Stimulated activated memory B cell treated with anti-CD40 and anti-IgM and Interleukin-4, amounts not matched to agents 10 μg/mL and 1 μg/mL and 100 μg/mL, for 72 hours (primary cell): ENCODE results near the gene NFATC1.

Source experiments
- ATAC-seq: fragments of 150-1000 bp; cut with Tn5 transposase; 2 replicates; pipeline ENCODE4 v1.10.0; 2021
- H3K27ac Mint-ChIP-seq: one replicate; pipeline ENCODE4 v1.8.0; 2022; ENCODE audit warnings: mild to moderate bottlenecking, mixed read lengths
- H3K27me3 Mint-ChIP-seq: one replicate; pipeline ENCODE4 v1.8.0; 2022; ENCODE audit warnings: mixed read lengths
- H3K36me3 Mint-ChIP-seq: one replicate; pipeline ENCODE4 v1.8.0; 2022; ENCODE audit warnings: mixed read lengths
- H3K4me1 Mint-ChIP-seq: one replicate; pipeline ENCODE4 v1.8.0; 2022; ENCODE audit warnings: mixed read lengths
- H3K4me3 Mint-ChIP-seq: one replicate; pipeline ENCODE4 v1.8.0; 2022; ENCODE audit warnings: mild to moderate bottlenecking, moderate library complexity, mixed read lengths
- H3K9me3 Mint-ChIP-seq: one replicate; pipeline ENCODE4 v1.8.0; 2022; ENCODE audit warnings: mixed read lengths

The NFATC1 gene

DNA sequence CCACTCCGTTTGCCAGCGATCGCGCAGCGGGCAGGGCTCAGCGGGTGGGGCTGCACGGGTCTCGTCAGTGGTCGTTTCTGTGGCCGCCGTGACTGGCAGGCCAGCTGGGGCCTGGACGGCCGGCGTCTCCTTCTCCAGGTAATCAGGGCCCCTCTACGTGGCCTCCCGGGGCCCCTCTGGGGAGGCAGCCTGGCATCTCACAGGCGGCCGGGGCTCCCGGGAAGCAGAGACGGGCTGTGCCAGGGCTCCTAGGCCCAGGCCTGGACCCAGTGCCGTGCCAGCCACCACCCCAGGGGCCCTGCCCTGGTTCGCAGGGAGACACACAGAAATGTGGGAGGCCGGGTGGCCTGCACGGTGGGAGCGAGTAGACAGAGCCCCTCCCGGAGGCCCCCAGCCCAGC lies 59.5 kb downstream of the NFATC1 start:
- Mint-ChIP-seq H3K36me3 (peaks cover 53% of the 10 kb centered on the region), H3K27me3 (no peaks in the 10 kb centered on the region), H3K9me3 (no peaks in the 10 kb centered on the region), H3K27ac (no peak overlapping the region), H3K4me3 (no peak overlapping the region), H3K4me1 (peaks cover 23% of the 10 kb centered on the region)
- ATAC-seq, result no peak

GRCh38 chr18:79456105-79456980 lies 60.6 kb downstream of the NFATC1 start:
- Mint-ChIP-seq H3K27me3 (no peaks in the 10 kb centered on the region), H3K9me3 (no peaks in the 10 kb centered on the region), H3K36me3 (peaks cover 52% of the 10 kb centered on the region), H3K4me3 (no peak overlapping the region), H3K27ac (peak overlapping the region; percentile 35), H3K4me1 (peaks cover 34% of the 10 kb centered on the region)
- ATAC-seq, result no peak

DNA sequence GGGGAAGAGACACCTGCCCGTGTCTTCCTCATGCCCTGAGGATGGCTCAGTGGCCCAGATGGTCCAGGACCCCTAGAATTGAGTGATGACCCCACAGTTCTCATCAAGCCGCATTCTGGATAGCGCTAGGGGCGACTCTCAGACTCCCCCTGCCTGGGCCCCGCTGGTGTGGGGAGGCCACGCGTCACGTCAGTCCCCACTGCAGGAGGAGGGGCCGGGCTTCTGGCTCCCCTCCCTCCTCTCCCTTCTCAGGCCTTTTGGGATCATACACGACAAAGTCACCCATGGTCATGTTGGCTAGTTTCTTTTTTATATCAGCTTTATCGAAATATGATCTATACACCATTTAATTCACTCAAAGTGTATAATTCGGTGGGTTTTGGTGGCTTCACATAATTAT lies 61.5 kb downstream of the NFATC1 start:
- peaks cover 40% of the 10 kb centered on the region for H3K4me1 Mint-ChIP-seq
- ATAC-seq, result no peak
- peaks cover 50% of the 10 kb centered on the region for H3K36me3 Mint-ChIP-seq
- no peaks in the 10 kb centered on the region for H3K27me3 Mint-ChIP-seq
- no peaks in the 10 kb centered on the region for H3K9me3 Mint-ChIP-seq
- no peak overlapping the region for H3K4me3 Mint-ChIP-seq
- peak overlapping the region; percentile 35 for H3K27ac Mint-ChIP-seq

DNA sequence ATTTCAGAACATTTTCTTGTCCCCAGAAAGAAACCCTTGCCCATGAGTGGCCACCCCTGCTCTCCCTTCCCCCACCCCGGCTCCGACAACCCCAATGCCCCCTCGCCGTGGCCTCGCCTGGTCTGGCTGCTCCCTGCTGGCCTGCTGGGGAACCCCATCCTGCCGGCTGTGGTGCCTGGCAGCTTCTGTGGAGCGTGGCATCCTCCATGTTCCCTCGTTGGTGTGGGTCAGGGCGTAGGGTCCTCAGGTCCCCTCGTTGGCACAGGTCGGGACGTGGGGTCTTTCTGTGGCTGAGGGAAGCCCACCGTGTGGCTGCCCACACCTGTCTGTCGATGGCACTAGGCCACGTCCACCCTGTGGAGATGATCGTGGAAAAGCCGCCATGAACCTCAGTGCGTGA lies 61.9 kb downstream of the NFATC1 start:
- Mint-ChIP-seq H3K4me3 (no peak overlapping the region), H3K27me3 (no peaks in the 10 kb centered on the region), H3K36me3 (peaks cover 54% of the 10 kb centered on the region), H3K4me1 (peaks cover 44% of the 10 kb centered on the region), H3K27ac (peak overlapping the region; percentile 35), H3K9me3 (no peaks in the 10 kb centered on the region)
- no peak for ATAC-seq

GRCh38 chr18:79458131-79458838 lies 62.6 kb downstream of the NFATC1 start:
- Mint-ChIP-seq H3K36me3 (peaks cover 61% of the 10 kb centered on the region), H3K27ac (peak overlapping the region; percentile 97), H3K4me3 (no peak overlapping the region), H3K4me1 (peaks cover 50% of the 10 kb centered on the region), H3K27me3 (no peaks in the 10 kb centered on the region), H3K9me3 (no peaks in the 10 kb centered on the region)
- no peak for ATAC-seq

DNA sequence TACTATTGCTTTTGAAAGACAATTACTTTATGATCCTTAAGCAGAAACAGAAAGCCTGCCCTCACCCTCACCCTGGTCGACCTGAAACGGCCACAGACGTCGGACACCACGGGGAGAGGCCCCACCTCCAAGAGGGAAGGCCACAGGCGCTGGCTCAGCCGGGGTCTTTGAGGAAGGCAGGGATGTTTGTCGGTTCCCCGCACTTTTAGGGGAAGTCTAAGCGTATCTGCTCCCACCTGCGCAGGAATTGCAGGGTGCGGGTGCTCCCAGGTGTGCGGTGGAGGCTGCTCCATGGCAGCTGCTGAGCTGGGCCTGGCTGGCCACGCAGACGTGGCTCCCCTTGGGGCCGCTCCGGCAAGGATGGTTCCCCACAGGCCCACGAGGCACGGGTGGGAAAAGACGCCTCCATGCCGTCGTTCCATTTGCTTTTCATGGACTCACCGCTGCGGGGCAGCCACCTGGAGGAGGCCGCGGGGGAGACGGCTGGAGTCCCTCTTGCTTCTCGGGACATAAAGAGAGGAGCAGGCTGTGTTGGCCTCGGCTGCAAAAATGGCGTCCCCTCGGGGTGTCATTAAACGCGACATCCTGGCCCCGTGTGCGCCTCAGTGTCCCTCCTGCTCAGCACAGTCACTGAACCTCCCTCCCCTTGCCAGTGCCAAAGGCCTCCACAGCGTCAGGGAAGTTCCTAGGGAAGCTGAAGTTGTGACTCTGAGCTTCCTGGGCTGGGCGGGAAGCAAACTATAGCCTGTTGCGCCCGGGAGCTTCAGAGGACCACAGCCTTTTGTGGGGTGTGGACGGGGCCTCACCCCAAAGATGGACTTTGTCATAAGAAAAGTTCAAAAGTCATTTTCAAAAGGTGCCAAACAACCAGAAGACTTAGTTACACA lies 63.4 kb downstream of the NFATC1 start:
- Mint-ChIP-seq H3K36me3 (peaks cover 64% of the 10 kb centered on the region), H3K27ac (peak overlapping the region; percentile 97), H3K9me3 (no peaks in the 10 kb centered on the region), H3K27me3 (no peaks in the 10 kb centered on the region), H3K4me1 (peaks cover 58% of the 10 kb centered on the region), H3K4me3 (peak overlapping the region; percentile 74)
- ATAC-seq, result no peak

DNA sequence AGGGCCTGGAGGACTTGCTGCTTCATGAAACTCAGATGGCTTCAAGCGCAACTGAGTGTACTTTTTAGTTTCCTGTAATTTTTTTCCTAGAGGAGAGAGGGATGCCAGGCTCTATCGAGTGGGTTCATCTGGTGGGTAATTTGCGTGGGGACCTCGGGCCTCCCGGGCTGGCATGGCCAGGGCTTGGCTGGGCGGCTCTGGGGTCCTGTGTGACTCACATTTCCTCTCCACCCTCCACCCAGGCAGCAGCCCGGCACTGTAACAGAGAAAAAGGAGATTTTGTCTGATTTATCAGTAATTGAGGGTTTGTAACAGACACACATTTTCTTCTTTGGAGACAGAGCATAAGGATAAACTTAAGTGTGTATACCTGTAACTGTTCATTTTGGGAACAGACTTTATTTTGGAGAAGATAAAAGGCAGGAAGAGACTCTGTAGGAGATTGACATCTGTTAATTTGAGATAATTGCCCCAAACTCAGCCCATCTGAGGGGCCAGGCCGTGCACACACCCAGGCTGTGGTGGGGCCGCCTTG lies 64.3 kb downstream of the NFATC1 start:
- H3K4me3 Mint-ChIP-seq, result peak overlapping the region; percentile 74
- no peaks in the 10 kb centered on the region for H3K27me3 Mint-ChIP-seq
- H3K9me3 Mint-ChIP-seq, result no peaks in the 10 kb centered on the region
- H3K36me3 Mint-ChIP-seq, result peaks cover 63% of the 10 kb centered on the region
- peaks cover 62% of the 10 kb centered on the region for H3K4me1 Mint-ChIP-seq
- peak overlapping the region; percentile 97 for H3K27ac Mint-ChIP-seq
- ATAC-seq, result peak; percentile 54

GRCh38 chr18:79460481-79461300 lies 65.0 kb downstream of the NFATC1 start:
- Mint-ChIP-seq H3K27me3 (no peaks in the 10 kb centered on the region), H3K9me3 (no peaks in the 10 kb centered on the region), H3K4me3 (peak overlapping the region; percentile 74), H3K27ac (peak overlapping the region; percentile 97), H3K36me3 (peaks cover 70% of the 10 kb centered on the region), H3K4me1 (peaks cover 68% of the 10 kb centered on the region)
- ATAC-seq, result peak; percentile 76

- Mint-ChIP-seq H3K27me3 (no peaks in the 10 kb centered on the region), H3K36me3 (peaks cover 67% of the 10 kb centered on the region), H3K4me3 (no peak overlapping the region), H3K4me1 (peaks cover 77% of the 10 kb centered on the region), H3K9me3 (no peaks in the 10 kb centered on the region), H3K27ac (peak overlapping the region; percentile 97)
- ATAC-seq, result no peak
These were observed 65.9 kb downstream of the NFATC1 start for GRCh38 chr18:79461627-79462026.

DNA sequence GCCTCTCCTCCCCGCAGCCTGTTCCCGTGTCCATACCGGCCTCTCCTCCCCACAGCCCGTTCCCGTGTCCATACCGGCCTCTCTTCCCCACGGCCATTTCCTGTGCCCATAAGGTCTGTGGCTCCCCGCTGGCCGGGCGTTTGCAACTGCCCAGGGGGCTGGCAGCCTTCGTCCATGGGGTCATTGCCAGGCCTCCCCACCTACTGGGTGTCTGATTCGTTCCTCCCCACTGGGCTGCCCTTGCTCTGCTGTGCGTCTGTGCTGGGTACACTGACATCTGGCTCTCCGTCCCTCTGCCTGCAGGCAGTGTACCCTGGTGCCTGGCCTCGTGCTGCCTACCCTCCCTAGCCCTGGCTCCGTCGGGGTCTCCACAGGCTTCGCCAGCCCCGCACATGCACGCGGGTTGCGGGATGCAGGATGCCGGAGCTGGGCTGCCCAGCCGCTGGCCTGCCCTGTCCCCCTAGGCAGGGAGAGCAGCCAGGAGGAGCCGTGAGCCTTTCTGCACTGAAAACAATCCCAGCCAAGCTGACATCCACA lies 67.8 kb downstream of the NFATC1 start:
- H3K36me3 Mint-ChIP-seq, result peaks cover 64% of the 10 kb centered on the region
- peaks cover 86% of the 10 kb centered on the region for H3K4me1 Mint-ChIP-seq
- no peaks in the 10 kb centered on the region for H3K27me3 Mint-ChIP-seq
- ATAC-seq, result no peak
- no peak overlapping the region for H3K4me3 Mint-ChIP-seq
- no peaks in the 10 kb centered on the region for H3K9me3 Mint-ChIP-seq
- peak overlapping the region; percentile 97 for H3K27ac Mint-ChIP-seq

DNA sequence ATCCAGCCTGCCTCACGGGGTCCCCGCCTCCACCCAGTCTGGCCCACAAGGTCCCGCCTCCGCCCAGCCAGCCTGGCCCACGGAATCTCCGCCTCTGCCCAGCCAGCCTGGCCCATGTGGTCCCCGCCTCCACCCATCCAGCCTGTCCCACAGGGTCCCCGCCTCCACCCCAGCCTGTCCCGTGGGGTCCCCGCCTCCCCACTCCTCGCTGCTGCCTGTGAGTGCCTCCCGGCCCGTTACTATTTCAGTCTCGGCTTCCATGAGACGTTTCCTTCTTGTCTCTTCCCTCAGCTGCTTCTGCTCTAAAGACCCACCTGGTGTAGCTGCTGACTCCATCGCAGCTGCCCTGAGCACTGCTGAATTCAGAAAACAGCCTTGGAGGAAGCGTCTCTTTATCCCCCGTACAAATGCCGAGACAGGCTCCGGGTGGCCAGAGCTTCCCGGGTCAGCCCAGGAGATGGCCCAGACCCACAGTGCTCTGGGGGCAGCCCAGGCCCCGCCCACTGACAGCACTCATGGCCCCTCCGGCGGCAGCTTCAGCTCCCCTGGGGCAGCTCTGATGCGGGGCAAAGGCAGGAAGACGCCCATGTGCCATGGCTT lies 69.8 kb downstream of the NFATC1 start:
- Mint-ChIP-seq H3K9me3 (no peaks in the 10 kb centered on the region), H3K27ac (peak overlapping the region; percentile 93), H3K4me1 (peaks cover 74% of the 10 kb centered on the region), H3K36me3 (peaks cover 64% of the 10 kb centered on the region), H3K4me3 (peak overlapping the region; percentile 85), H3K27me3 (no peaks in the 10 kb centered on the region)
- peak; percentile 87 for ATAC-seq

- peak overlapping the region; percentile 85 for H3K4me3 Mint-ChIP-seq
- ATAC-seq, result peak; percentile 79
- H3K36me3 Mint-ChIP-seq, result peaks cover 69% of the 10 kb centered on the region
- peaks cover 66% of the 10 kb centered on the region for H3K4me1 Mint-ChIP-seq
- H3K27ac Mint-ChIP-seq, result peak overlapping the region; percentile 93
- no peaks in the 10 kb centered on the region for H3K9me3 Mint-ChIP-seq
- H3K27me3 Mint-ChIP-seq, result no peaks in the 10 kb centered on the region
These were observed 70.9 kb downstream of the NFATC1 start for GRCh38 chr18:79466591-79466990.

DNA sequence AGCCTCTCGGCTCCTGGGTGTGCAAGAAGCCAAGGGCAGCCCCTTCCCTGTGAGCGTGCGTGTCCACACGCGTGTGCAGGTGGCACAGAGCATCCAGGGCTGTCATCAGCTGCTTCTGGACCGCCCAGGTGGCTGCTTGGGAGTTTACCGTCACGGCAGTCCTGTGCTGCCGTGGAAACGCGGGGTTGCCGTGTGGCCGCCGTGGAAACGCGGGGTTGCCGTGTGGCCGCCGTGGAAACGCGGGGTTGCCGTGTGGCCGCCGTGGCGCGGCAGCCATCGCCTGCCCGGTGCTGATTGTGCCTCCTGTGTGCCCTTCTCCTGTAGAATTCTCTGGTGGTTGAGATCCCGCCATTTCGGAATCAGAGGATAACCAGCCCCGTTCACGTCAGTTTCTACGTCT lies 71.4 kb downstream of the NFATC1 start:
- H3K27me3 Mint-ChIP-seq, result no peaks in the 10 kb centered on the region
- H3K27ac Mint-ChIP-seq, result peak overlapping the region; percentile 93
- ATAC-seq, result no peak
- H3K36me3 Mint-ChIP-seq, result peaks cover 68% of the 10 kb centered on the region
- no peaks in the 10 kb centered on the region for H3K9me3 Mint-ChIP-seq
- H3K4me3 Mint-ChIP-seq, result peak overlapping the region; percentile 85
- H3K4me1 Mint-ChIP-seq, result peaks cover 61% of the 10 kb centered on the region
